GM21717 (cell line): Measurements from ENCODE around the gene PIK3R3.

Experiments
- ATAC-seq: cut with Tn5 transposase; IDR thresholded peaks from one replicate; pipeline ENCODE4 v1.9.1; 2021; ENCODE audit warnings: mild to moderate bottlenecking, moderate library complexity; ENCODE audit not compliant: unreplicated experiment

The PIK3R3 gene

GRCh38 chr1:46132529-46133180, at the start of gene PIK3R3:
TSS of gene PIK3R3 (minus strand) at chr1:46132629. CDS start at chr1:46131952, 677 bp downstream.
- peak; percentile 88 for ATAC-seq

DNA sequence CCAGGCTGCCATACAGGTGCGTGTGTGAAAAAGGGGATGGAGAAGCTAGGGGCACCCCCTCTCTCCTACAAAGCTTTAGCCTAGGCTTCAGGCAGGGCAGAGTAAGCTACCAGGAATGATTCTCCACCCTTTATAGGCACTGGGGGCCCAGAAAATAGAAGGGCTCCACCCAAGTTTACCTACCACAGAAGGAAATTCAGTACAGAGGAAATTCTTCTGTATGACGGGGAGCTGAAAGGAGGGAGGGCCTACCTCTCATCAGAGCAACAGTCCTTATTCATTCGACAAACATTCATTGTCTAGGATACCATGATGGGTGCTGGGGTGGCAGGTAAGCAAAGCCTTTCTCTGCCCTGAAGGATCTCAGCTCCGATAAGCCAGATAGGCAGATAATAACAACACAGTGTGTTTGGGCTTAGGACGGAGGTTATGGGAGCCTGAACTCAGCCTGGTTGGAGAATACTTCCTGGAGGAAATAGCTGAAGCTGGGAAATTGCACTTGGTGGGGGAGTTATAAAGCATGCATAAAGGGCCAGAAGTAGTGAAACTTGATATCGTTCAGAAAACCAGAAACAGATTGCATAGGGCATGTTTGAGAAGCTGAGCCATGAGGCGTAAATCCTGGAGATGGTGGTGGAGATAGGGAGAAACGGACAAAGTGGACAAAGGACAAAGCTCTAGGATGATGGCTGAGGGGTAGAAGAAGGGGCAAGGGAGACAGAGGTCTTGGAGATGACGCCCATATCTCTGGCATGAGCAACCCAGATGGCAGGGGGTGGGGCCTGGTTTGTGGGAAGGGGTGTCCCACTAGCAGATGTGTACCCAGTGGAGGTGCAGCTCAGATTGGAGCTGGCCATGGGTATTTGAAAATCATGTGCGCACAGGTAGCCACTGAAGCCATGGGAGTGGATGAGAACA, 49.2 kb upstream of the PIK3R3 start:
- no peak for ATAC-seq

DNA sequence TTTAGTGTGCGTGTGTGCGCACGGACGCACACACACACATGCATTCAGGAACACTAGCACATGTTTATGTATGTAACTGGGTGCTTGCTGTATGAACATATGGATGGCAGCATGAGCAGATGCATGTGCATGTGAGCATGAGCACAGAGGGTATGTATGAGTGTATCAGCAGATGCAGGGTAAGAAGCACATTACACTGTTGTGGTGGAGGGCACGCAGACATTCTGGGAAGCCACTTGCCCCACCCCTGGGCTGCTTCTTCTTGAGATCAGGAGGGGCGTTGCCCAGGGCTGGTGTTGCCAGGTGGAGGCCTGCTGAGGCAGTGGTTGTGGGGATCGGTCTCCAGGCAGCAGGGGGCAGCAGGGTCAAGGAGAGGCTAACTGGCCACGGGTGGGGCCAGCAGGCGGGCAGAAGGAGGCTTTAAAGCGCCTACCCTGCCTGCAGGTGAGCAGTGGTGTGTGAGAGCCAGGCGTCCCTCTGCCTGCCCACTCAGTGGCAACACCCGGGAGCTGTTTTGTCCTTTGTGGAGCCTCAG, 47.7 kb upstream of the PIK3R3 start:
- ATAC-seq: no peak

GRCh38 chr1:46179138-46180081, 47.0 kb upstream of the PIK3R3 start:
- no peak for ATAC-seq

DNA sequence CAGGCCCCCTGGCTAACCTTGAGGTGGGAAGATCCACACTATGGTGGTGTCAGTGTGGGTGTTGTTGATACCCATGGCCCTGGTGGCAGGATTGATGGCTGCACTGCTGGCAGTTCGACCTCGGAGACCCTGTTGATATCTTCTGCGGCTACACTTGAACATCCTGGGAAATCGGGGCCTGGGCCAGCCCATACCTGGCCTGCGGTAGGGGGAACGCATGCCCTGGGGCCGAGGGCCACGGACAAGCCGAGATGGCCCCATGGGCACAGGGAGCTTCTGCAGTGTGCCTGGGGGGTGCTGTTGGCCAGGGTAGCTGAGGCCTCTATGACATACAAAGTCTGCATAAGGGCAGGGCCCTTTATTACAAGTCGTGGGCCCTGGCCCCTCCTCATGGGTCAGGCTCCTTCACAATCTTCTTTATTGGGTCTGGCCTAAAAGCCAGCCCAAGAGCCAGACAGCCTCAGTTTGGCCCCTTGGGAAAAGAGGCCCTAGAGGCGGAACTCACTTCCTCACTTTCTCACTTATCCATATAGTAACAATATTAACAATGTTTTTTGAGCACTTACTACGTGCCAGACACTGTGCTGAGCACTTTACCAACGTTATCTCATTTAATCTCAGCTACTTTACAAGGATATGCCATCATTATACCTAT, 43.9 kb upstream of the PIK3R3 start, which contains the start of gene P3R3URF:
TSS of gene P3R3URF (minus strand) at position 278 of the 655 bp plus-strand sequence. CDS start at position 261, 17 bp downstream.
- ATAC-seq: no peak

DNA sequence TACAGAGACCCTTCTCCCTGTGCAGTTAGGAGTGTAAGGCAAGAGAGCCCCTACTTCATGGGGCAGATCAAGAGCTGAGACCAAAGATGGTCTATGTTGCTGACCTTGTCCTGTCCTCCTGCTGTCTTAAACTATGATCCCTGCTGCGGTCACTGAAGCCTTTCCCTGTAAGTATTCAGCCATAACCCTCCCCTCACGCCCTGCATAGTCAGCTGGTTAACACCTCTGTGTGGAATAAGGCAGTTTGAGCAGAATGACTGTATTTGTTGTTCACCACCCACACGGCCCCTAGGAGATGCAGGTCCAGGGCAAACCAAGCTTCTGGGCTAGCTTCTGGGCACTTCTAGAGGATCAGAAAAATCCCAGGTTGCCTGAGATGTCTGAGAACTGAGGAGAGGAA, 42.8 kb upstream of the PIK3R3 start:
- ATAC-seq: no peak

- no peak for ATAC-seq
Measured at GRCh38 chr1:46174448-46175231, 42.2 kb upstream of the PIK3R3 start, which contains the start of gene TSPAN1. TSS of gene TSPAN1 (plus strand) at chr1:46175087. CDS start at chr1:46181108, 6,021 bp downstream.

DNA sequence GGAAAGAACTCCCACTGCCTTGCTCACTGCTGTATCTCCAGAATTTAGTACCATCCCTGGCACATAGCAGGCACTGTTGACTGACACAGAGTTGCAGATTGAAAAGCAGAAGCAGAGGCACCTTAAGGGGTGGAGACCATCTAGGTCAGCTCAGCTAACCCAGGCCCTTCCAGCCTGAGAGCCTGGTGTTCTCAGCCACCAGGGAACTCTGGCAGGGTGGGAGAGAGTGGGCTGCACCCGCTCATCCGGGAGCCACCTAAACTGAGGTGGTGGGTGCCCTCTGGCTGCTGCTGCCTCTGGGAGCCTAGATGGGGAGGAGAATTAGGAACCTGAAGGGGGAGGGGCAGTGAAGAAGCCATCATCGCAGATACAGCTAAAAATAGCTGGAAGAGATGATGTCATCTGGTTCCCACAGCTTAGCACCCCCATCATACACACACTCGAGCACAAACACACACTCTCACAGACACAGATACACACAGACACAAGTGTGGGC, 41.0 kb upstream of the PIK3R3 start:
- no peak for ATAC-seq

GRCh38 chr1:46172321-46172720, 39.9 kb upstream of the PIK3R3 start:
- no peak for ATAC-seq

DNA sequence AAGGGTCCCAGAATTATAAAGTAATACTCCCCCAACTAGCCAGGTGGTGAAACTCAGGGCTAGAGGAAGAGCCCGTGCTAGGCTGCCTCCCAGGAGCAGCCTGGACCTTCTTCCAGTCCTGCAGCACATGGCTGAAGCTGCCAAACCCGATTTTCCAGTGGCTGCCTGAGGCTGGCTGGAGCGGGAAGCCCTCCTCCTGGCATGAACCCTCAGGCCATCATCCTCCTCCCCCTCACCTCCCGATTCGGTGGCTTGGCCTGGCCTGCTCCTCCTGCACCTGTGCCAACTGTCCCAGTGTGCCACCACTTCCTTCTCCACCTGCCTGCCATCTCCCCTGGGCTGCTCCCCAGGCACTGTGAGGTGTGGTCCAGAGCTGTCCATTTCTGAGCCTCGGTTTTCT, 39.4 kb upstream of the PIK3R3 start:
- no peak for ATAC-seq

- no peak for ATAC-seq
Measured at GRCh38 chr1:46171351-46171750, 38.9 kb upstream of the PIK3R3 start.

- no peak for ATAC-seq
Measured at GRCh38 chr1:46169811-46170454, 37.5 kb upstream of the PIK3R3 start.

DNA sequence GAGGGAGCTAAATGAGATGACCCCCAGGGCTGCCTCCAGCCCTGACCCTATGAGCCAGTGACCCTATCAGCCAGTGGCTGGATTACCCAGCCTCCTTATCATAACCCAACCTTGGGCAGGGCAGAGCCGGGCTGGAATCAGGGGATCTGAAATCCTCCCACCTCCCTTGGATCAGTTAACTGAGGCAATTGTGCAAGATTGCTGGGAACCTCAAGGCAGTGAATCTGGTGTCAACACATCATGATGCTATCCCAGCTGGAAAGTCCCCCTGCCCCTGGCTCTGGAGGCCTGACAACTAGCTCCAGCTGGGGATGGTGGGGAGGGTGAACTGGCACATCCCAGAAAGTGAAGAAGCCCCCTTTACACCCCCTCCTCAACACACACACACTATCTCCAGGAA, 36.0 kb upstream of the PIK3R3 start:
- ATAC-seq: no peak

GRCh38 chr1:46166521-46167462, 34.4 kb upstream of the PIK3R3 start:
- ATAC-seq: no peak

DNA sequence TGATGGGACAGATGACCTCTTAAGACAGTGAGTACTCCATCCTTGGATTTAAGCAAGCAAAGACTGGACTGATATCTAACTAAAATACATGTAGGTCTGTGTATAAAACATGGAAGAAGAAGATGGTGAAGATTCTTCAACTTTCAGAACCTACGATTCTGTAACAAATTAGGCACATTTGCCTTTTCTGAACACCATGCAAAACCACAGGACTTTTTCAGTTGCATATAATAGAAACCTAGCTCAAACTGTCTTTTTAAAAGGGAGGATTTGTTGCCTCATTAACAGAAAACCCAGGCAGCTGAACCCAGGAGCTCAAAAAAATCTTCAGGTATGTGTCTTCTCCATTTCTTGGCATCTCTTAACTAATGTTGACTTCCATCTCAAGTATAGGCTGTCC, 27.8 kb upstream of the PIK3R3 start:
- no peak for ATAC-seq

DNA sequence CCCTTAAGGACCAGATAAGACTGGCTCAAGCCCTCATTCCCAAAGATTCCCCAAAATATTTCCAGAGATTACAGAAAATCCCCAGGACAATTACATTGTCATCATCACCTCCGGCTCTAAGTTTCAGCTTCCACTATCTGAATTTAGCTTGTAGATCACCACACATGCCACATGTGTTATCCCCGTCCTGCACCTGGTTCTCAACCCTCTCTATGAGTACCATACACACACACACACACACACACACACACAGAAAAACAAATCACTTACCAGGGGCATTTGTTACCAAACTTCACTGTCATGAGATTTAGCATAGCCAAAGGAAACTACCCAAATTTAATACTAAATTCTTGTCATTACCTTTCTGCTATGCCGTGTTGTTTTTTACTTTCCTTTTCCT, 27.1 kb upstream of the PIK3R3 start:
- ATAC-seq: no peak
